ENCODE results near the gene RNASE11.

RNASE11 gene

DNA sequence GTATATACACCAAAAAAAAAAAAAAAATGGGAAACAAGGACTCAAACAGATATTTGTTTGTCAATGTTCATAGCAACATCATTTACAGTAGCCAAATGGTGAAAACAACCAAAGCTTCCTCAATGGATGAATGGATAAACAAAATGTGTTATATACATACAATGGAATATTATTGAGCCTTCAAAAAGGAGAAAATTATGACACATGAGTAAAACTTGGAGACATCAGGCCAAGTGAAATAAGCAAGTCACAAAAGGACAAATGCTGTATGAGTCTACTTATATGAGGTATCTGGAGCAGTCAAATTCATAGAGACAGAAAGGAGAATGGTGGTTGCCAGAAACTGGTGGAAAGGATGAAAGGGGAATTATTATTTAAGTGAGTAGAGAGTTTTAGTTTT, 34.8 kb downstream of the RNASE11 start:
- no peak overlapping the region for H3K4me3 ChIP-seq (ENCODE audit: low read depth, low read length)
- TF ChIP-seq, protein P1, sequence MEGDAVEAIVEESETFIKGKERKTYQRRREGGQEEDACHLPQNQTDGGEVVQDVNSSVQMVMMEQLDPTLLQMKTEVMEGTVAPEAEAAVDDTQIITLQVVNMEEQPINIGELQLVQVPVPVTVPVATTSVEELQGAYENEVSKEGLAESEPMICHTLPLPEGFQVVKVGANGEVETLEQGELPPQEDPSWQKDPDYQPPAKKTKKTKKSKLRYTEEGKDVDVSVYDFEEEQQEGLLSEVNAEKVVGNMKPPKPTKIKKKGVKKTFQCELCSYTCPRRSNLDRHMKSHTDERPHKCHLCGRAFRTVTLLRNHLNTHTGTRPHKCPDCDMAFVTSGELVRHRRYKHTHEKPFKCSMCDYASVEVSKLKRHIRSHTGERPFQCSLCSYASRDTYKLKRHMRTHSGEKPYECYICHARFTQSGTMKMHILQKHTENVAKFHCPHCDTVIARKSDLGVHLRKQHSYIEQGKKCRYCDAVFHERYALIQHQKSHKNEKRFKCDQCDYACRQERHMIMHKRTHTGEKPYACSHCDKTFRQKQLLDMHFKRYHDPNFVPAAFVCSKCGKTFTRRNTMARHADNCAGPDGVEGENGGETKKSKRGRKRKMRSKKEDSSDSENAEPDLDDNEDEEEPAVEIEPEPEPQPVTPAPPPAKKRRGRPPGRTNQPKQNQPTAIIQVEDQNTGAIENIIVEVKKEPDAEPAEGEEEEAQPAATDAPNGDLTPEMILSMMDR (IDR thresholded peaks at IDR 0.05; ENCODE audit: insufficient read depth, low read length, missing control alignments) = no peak
- ChIA-PET CTCF (no interaction called here), POLR2A (no interaction called here)
- no peak for DNase-seq (ENCODE audit: low read depth, low spot score)

DNA sequence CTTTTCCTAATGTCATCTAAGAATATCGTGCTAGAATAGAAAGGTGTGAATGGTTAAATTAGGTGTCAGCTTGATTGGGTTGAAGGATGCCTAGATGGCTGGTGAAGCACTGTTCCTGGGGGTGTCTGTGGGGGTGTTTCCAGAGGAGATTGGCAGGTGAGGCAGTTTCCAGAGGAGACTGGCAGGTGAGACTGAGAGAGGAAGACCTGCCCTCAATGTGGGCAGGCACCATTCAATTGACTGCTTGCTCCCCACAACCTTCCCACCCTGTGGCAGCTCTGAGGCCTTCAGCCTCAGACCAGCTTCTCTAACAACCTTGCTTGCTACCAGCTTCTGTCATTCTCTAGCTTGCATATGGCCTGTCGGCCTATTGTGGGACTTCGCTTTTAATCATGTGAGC, 36.2 kb downstream of the RNASE11 start:
- no peak for DNase-seq (ENCODE audit: low read depth, low spot score)
- POLR2A ChIA-PET = no interaction called here
- H3K4me3 ChIP-seq (ENCODE audit: low read depth, low read length) = no peak overlapping the region
- CTCF ChIA-PET = interaction anchor here (0.6 to 1.5 kb wide), 2 partner anchors 21 to 36 kb away, joined by 3 to 5 read pairs; no protein-coding TSS in a partner anchor
- TF ChIP-seq, protein P1 (IDR thresholded peaks at IDR 0.05; ENCODE audit: insufficient read depth, low read length, missing control alignments) = no peak

DNA sequence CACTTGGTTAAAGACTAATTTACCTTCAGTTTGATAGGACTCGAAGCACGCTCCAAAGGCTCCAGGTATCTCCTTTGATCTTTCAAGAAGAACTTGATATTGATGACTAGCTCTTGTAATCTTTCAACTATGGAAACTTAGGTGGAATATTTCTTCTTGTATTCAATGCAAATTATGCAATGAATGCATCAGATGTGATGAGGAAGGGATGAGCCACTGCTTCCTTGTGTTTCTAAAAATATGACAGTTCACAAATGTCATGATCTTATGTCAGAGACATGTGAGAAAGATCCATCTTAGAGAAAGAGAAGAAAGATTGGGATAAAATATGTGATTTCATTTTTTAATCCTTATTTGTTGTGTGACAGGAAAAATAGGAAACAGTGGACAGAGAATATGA, 36.9 kb downstream of the RNASE11 start:
- CTCF ChIA-PET = interaction anchor here (0.6 to 1.5 kb wide), 2 partner anchors 20 to 35 kb away, joined by 3 to 5 read pairs; no protein-coding TSS in a partner anchor
- POLR2A ChIA-PET = no interaction called here
- TF ChIP-seq, protein P1 (IDR thresholded peaks at IDR 0.05; ENCODE audit: insufficient read depth, low read length, missing control alignments) = no peak
- no peak overlapping the region for H3K4me3 ChIP-seq (ENCODE audit: low read depth, low read length)
- no peak for DNase-seq (ENCODE audit: low read depth, low spot score)

DNA sequence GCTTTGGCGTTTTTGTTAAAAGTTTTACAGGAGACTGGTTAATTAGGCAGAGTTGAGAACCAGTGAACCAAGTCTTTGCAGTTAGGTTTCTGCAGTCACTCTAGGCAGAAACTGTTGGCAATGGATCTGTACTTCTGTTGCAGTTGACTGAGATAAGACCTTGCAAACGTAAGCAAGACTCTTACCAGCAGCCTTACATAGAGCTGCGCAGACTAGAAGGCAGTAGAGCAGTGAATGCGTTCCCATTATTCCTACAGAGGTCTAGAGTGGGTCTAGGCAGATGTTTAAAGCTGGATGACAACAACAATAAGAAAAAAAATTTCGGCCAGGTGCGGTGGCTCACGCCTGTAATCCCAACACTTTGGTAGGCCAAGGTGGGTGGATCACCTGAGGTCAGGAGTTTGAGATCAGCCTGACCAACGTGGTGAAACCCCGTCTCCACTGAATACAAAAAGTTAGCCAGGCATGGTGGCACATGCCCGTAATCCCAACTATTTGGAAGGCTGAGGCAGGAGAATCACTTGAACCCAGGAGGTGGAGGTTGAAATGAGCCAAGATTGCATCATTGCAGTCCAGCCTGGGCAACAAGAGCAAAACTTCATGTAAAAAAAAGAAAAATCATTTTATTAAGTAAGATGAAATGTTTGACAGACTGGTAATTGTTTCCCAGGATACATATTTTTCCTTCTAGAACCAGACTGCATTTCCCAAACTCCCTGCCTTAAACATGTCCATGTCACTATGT, 39.2 kb downstream of the RNASE11 start:
- TF ChIP-seq, protein P1 (IDR thresholded peaks at IDR 0.05; ENCODE audit: insufficient read depth, low read length, missing control alignments) = no peak
- no peak overlapping the region for H3K4me3 ChIP-seq (ENCODE audit: low read depth, low read length)
- POLR2A ChIA-PET = no interaction called here
- DNase-seq (ENCODE audit: low read depth, low spot score) = no peak
- CTCF ChIA-PET = no interaction called here

DNA sequence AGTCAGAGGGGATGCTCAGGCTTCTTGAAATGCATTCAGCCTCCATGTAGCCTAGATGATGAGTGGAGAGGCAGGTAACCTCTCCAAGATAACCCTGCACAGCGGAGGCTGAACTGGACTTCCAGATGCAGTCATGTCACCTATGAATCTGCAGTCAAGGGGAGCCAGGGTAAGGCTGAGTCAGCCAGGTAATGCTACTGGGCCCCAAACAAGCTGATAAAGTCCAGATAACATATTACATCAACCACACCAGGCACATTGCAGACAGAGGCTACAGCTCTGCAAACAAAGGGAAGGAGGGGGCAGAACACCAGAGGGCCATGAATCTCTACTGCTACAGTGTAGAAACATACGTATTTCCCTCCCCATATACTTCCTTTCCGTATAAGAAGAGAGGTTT, 40.9 kb downstream of the RNASE11 start:
- H3K4me3 ChIP-seq (ENCODE audit: low read depth, low read length) = no peak overlapping the region
- POLR2A ChIA-PET = no interaction called here
- CTCF ChIA-PET = interaction anchor here (1.2 kb wide), 1 partner anchor 16 kb away, joined by 5 read pairs; no protein-coding TSS in a partner anchor
- DNase-seq (ENCODE audit: low read depth, low spot score) = no peak
- TF ChIP-seq, protein P1 (IDR thresholded peaks at IDR 0.05; ENCODE audit: insufficient read depth, low read length, missing control alignments) = no peak

DNA sequence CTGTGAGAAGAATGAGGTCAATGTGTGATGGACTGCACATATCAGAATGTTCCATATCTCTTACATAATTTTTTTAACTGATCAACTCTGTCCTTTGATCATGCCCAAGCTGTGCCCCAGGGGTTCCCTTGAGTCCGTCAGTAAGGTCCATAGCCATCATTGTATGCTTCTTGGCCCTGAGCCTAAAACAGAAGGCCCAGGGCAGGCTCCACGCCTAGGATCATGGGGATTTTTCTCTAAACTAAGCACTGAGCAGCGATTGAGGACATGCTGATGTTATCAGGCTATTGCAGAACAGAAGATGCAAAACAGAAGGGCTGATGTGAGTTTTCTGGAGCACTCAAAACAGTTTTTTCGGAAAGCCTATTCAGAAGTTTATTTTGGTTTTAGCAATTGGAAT, 47.9 kb downstream of the RNASE11 start:
- POLR2A ChIA-PET = no interaction called here

More for the DNA sequence above, 47.9 kb downstream of the RNASE11 start:
- no peak for DNase-seq (ENCODE audit: low read depth, low spot score)
- H3K4me3 ChIP-seq (ENCODE audit: low read depth, low read length) = no peak overlapping the region
- CTCF ChIA-PET = interaction anchor here (1.3 to 2.6 kb wide), 2 partner anchors 9 to 12 kb away, joined by 3 to 12 read pairs; no protein-coding TSS in a partner anchor
- TF ChIP-seq, protein P1 (IDR thresholded peaks at IDR 0.05; ENCODE audit: insufficient read depth, low read length, missing control alignments) = no peak

Data from AG04449 (cell line).